SKM-1 treated with dmso at 0.1 percent for 144 hours (cell line): ENCODE measurements around the gene LIAS.
A peak's percentile ranks its signal among the peaks of the same experiment; 100 is the strongest.
"Not testable (repeated sequence)": the region's sequence is repeated elsewhere in the genome, so short reads cannot be mapped to it uniquely, and the experiment has no call there.

ENCODE experiments used
- DNase-seq: peaks from one replicate; lab custom pipeline; 2025; ENCODE audit not compliant: unreplicated experiment; lab: John Stamatoyannopoulos, UW

LIAS gene

GRCh38 chr4:39452860-39453587 is 5.8 kb upstream of the LIAS start:
- no peak for DNase-seq

GRCh38 chr4:39453738-39454137 is 5.1 kb upstream of the LIAS start:
- no peak for DNase-seq

GRCh38 chr4:39455486-39455885 is 3.4 kb upstream of the LIAS start:
- no peak for DNase-seq

- no peak for DNase-seq
Measured at GRCh38 chr4:39456946-39457763, 1.7 kb upstream of the LIAS start.

- not testable (repeated sequence) for DNase-seq
Measured at GRCh38 chr4:39458161-39458504, 723 bp upstream of the LIAS start.

- DNase-seq, result no peak
Measured at GRCh38 chr4:39464886-39465501, 6.1 kb downstream of the LIAS start.

- DNase-seq, result no peak
Measured at GRCh38 chr4:39466747-39467146, 7.9 kb downstream of the LIAS start.

- no peak for DNase-seq
Measured at GRCh38 chr4:39467464-39467863, 8.6 kb downstream of the LIAS start.

- peak; percentile 89 for DNase-seq
Measured at GRCh38 chr4:39469429-39470077, 10.7 kb downstream of the LIAS start.

GRCh38 chr4:39470402-39470801 is 11.5 kb downstream of the LIAS start:
- DNase-seq, result no peak

GRCh38 chr4:39472396-39472795 is 13.5 kb downstream of the LIAS start:
- DNase-seq, result no peak

GRCh38 chr4:39476187-39476895 is 17.5 kb downstream of the LIAS start:
- no peak for DNase-seq

GRCh38 chr4:39480251-39480650 is 21.4 kb downstream of the LIAS start:
- DNase-seq, result no peak

- peak; percentile 75 for DNase-seq
Measured at GRCh38 chr4:39480902-39481695, 22.2 kb downstream of the LIAS start.

GRCh38 chr4:39484582-39485272 is 25.9 kb downstream of the LIAS start:
- peak; percentile 63 for DNase-seq

- DNase-seq, result no peak
Measured at GRCh38 chr4:39486221-39486804, 27.5 kb downstream of the LIAS start.

- DNase-seq, result no peak
Measured at GRCh38 chr4:39490322-39490721, 31.5 kb downstream of the LIAS start.

- DNase-seq, result no peak
Measured at GRCh38 chr4:39494354-39494753, 35.5 kb downstream of the LIAS start.
